Mucosa of rectum (tissue), 2 donors: Measurements from ENCODE around the gene SLC66A3.

ENCODE experiments used
- H3K27ac ChIP-seq, 2 donors: one replicate each; pipeline ENCODE4 v1.7.0; 2013; ENCODE audit warnings: inconsistent platforms in 2 of 2, low read depth in 2 of 2, low read length in 2 of 2
- H3K27me3 ChIP-seq, 2 donors: one replicate each; pipeline ENCODE4 v1.7.0; 2013; ENCODE audit warnings: low read length in 2 of 2; ENCODE audit not compliant: control insufficient read depth in 2 of 2, insufficient read depth in 2 of 2
- H3K36me3 ChIP-seq, 2 donors: one replicate each; pipeline ENCODE4 v1.7.0; 2013; ENCODE audit warnings: low read length in 2 of 2; ENCODE audit not compliant: control insufficient read depth in 2 of 2, insufficient read depth in 2 of 2
- H3K4me1 ChIP-seq, 2 donors: one replicate each; pipeline ENCODE4 v1.7.0; 2013; ENCODE audit warnings: low read length in 2 of 2, mild to moderate bottlenecking in 1 of 2; ENCODE audit not compliant: control insufficient read depth in 2 of 2, insufficient read depth in 2 of 2
- H3K4me3 ChIP-seq, 2 donors: one replicate each; pipeline ENCODE4 v1.7.0; 2013; ENCODE audit warnings: low read length in 2 of 2
- H3K9ac ChIP-seq, 2 donors: one replicate each; pipeline ENCODE4 v1.7.0; 2013; ENCODE audit warnings: low read length in 2 of 2, low read depth in 1 of 2, mild to moderate bottlenecking in 1 of 2
- H3K9me3 ChIP-seq, 2 donors: one replicate each; pipeline ENCODE4 v1.7.0; 2013; ENCODE audit warnings: low read length in 2 of 2; ENCODE audit not compliant: control insufficient read depth in 2 of 2
- donor health status: healthy.
- donor health status: Normal muscosa, but diverticular disease.

Gene SLC66A3

DNA sequence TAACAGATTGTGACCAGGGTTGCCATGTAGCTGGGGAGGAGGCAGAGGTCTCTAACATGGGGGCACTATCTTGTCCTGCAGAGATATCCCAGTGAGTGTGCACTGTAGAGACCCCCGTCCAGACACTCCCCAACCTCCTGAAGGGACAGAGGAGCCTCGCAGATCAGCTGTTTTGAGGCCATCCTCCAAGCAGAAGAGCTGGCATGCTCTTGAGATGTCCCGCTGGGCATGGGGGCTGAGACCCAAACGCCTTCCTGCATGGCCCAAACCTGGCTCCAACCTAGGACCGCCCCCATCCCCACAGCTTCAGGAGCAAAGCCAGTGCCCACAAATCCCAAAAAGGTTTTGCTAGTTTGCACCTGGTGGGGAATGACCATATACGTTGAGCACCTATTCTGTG is 2.7 kb upstream of the SLC66A3 start:
- H3K36me3 ChIP-seq: no peaks in the 10 kb centered on the region
- no peaks in the 10 kb centered on the region for H3K27me3 ChIP-seq
- H3K4me1 ChIP-seq: peaks cover 8 to 9% of the 10 kb centered on the region in 2 donors
- H3K27ac ChIP-seq: no peak overlapping the region
- H3K9me3 ChIP-seq: no peaks in the 10 kb centered on the region
- no peak overlapping the region for H3K4me3 ChIP-seq
- no peak overlapping the region for H3K9ac ChIP-seq

DNA sequence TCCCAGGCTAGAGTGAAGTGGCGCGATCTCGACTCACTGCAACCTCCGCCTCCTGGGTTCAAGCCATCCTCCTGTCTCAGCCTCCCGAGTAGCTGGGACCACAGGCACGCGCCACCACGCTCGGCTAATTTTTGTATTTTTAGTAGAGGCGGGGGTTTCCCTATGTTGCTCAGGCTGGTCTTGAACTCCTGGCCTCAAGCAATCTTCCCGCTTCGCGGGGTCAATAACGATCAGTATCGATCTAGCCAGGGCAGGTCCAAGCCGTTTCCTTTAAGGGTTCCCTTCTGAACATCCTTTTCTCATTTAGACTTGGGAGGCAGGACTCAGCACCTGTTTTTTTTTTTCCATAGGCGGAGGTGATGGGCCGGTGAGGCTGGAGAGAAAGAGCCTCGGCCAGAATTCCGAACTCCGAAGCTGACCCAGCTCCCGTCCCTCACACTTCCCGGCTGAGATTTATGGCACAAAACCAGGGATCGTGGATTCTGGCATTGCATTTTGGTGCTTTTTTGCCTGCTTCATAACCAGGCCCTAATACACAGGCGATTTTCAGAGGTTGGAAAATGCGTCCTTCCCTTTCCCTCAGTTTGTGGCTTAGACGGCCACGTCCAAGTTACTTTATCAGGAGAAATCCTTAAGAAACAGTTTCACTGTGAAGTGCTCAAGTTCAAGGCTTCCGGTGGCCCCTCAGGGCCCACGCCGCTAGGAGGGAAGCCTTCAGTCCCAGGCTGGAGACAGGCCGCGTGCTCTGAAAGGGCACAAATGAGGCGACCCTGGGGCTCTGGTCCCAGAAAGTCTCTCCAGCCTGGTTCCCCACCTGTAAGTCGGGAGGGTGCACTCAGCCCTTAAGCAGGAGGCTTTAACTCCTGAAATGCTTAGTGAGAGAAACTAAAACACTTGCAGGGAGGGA is 998 bp upstream of the SLC66A3 start:
- Histone ChIP-seq H3K4me3 (peak overlapping the region; percentile 64 to 81), H3K9ac (peak overlapping the region; percentile 72 to 84)

DNA sequence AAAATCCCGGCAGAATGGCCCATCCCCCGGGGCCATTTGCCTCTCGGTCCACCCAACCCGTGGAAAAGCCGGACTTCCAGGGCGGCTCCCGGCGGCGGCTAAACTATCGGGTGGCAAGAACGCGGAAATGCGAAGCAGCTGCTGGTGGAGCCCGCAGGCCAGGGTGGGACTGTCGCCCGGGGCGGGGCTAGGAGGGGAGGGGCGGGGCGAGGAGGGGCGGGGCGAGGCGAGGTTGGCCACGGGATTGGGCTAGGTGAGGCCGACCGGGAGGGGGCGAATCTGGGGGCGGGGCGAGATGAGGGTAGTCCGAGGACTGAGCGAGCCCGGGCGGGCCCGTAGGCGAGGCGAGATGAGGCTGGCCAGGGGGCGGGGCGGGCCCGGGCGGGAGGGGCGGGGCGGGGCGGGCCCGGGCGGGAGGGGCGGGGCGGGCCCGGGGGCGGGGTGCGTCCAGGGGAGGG is 315 bp upstream of the SLC66A3 start:
- Histone ChIP-seq H3K27me3 (no peaks in the 10 kb centered on the region), H3K9me3 (no peaks in the 10 kb centered on the region), H3K4me1 (peaks cover 8 to 9% of the 10 kb centered on the region in 2 donors), H3K9ac (peak overlapping the region; percentile 72 to 84), H3K4me3 (peak overlapping the region; percentile 64 to 81), H3K36me3 (no peaks in the 10 kb centered on the region), H3K27ac (peak overlapping the region; percentile 87 to 92)

More for the DNA sequence above, 998 bp upstream of the SLC66A3 start:
- peaks cover 8 to 9% of the 10 kb centered on the region in 2 donors for H3K4me1 ChIP-seq
- no peaks in the 10 kb centered on the region for H3K9me3 ChIP-seq
- peak overlapping the region; percentile 86 to 92 for H3K27ac ChIP-seq
- H3K27me3 ChIP-seq: no peaks in the 10 kb centered on the region
- no peaks in the 10 kb centered on the region for H3K36me3 ChIP-seq

DNA sequence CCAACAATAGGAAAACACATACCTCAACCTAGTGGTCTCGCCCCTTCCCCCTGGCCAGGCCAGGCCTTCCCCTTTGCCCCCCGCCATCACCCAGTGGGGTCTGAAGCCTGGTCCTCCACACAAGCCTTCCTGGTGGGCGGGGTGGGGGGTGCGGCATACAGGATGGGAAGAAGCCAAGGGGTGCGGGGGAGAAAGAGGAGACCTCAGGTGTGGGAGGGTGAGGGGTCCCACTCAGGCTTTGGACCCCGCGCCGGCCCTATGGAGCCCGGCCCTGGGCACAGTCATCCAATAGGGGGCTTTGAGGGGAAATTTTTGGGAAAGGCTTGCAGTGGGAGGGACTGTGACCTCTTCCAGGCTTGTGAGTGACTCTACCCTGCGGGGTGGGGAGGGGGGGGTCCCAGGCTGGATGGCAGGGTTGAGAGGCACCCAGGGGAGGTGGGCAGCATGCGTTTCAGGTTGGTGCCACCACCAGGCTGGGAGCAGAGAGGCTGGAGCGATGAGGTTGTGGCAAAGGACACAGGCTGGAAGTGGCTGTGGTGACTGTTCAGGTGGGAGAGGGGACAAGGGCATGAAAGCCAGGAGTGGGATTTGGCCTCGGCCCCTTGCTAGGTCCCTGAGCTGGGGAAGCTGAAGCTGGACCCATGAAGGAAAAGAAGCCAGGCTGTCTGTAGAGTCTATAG is 1.3 kb downstream of the SLC66A3 start:
- Histone ChIP-seq H3K4me3 (peak overlapping the region in 1 of 2 donors; percentile 81), H3K27ac (no peak overlapping the region), H3K9me3 (no peaks in the 10 kb centered on the region), H3K9ac (no peak overlapping the region), H3K36me3 (no peaks in the 10 kb centered on the region), H3K4me1 (peaks cover 8 to 9% of the 10 kb centered on the region in 2 donors), H3K27me3 (no peaks in the 10 kb centered on the region)

DNA sequence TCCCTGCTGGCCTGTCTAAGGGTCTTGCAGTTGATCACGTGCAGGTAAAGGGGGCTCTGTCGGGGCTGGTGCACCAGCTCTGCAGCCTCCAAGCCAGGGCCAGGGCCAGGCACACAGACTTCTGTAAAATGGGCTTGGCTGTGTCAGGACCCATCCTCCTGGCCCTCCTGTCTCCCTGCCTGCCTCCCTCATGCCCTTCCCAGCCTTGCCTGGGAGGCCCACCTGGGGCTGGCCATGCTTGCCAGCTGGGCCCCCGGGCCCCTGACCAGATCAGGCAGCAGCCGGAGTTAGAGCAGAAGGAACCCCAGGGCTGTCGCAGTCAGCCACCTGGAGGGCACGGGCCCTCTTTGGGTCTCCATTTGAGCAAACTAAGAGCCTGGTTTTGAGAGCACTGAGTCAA is 2.0 kb downstream of the SLC66A3 start:
- H3K9ac ChIP-seq: no peak overlapping the region
- H3K36me3 ChIP-seq: no peaks in the 10 kb centered on the region
- H3K4me1 ChIP-seq: peaks cover 8 to 9% of the 10 kb centered on the region in 2 donors
- no peak overlapping the region for H3K27ac ChIP-seq
- H3K27me3 ChIP-seq: no peaks in the 10 kb centered on the region
- no peak overlapping the region for H3K4me3 ChIP-seq
- H3K9me3 ChIP-seq: no peaks in the 10 kb centered on the region

DNA sequence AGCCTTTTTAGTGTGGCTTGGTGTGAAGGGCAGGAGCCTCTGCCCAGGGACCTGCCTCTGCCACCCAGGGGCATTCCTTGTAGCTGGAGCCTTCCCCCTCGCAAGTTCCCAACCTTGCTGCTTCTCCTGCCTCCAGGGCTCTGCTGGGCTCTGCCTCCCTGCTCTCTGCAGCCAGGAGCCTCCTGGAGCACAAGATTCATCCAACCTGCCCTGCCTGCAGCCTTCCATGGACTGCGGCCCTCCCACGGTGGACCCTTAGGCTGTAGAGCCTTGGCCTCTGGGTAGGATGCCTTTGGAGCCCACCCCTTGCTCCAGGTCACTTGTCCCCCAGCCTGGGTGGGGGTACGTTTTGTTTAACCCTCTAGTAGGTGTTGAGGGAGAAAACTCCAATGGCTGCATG is 2.5 kb downstream of the SLC66A3 start:
- H3K27ac ChIP-seq: no peak overlapping the region
- no peaks in the 10 kb centered on the region for H3K9me3 ChIP-seq
- peaks cover 8 to 9% of the 10 kb centered on the region in 2 donors for H3K4me1 ChIP-seq
- no peak overlapping the region for H3K4me3 ChIP-seq
- no peaks in the 10 kb centered on the region for H3K36me3 ChIP-seq
- H3K9ac ChIP-seq: no peak overlapping the region
- no peaks in the 10 kb centered on the region for H3K27me3 ChIP-seq

DNA sequence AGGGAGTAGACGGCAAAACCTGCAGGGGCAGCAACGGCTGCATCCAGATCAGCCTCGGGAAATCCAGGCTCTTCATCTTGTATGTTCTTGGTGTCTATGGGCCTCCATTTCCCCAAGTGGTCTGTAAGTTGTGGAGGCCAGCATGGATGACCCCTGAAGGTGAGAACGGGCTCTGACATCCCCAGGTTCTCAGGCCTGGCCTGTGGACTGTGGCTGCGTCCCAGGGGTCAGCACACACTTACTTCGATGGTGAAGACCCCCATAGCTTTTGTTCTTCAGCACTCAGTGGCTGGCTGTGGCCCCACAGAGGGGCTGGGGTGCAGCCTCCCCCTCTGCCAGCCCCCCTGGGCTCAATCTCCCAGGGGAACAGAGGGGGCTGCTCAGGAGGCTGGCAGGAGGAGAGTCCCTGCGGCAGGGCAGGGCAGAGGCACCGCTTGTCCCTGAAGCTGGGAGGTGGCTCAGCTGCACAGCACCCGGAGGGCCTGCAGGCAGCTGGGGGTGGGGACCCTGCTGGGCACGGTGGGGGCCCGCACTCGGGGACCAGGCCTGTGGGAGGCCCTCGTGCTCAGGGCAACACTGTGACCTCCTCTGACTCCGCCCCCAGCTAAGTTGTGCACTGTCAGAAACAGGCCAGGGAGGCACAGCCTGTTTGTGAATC is 3.8 kb downstream of the SLC66A3 start:
- H3K4me3 ChIP-seq: no peak overlapping the region
- H3K9me3 ChIP-seq: no peaks in the 10 kb centered on the region
- H3K27ac ChIP-seq: no peak overlapping the region
- no peak overlapping the region for H3K9ac ChIP-seq
- peaks cover 8 to 9% of the 10 kb centered on the region in 2 donors for H3K4me1 ChIP-seq
- H3K36me3 ChIP-seq: no peaks in the 10 kb centered on the region
- H3K27me3 ChIP-seq: no peaks in the 10 kb centered on the region

DNA sequence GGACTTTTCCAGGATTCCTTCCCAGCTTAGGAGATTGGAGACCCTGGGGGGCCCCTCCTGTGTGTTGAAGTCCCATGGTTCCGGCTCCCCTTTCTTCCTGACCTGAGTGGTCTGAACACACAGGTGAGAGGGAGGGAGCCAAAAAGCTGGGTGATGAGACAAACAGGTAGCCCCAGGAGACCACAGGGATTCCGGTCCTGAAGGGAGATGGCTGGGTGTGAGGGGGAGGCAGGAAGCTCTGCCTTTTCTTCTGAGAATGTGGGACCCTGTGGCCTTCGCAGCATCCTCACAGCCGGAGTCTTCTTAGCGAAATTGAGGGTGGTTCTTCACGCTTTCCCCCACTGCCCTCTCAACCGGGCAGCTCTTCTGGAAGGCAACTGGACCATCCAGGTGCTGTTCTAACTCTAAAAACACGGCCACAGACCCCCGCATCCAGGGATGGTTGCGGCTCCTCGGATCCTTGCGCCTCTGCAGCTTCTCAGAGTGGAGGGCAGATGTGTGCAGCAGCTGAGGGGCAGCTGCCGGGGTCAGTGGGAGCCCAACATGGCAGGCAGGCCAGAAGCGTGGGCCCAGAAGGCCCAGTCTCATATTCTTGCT is 4.4 kb downstream of the SLC66A3 start:
- Histone ChIP-seq H3K9me3 (no peaks in the 10 kb centered on the region), H3K4me1 (peaks cover 4% of the 10 kb centered on the region in 2 donors), H3K36me3 (no peaks in the 10 kb centered on the region), H3K9ac (no peak overlapping the region), H3K27ac (no peak overlapping the region), H3K27me3 (no peaks in the 10 kb centered on the region), H3K4me3 (no peak overlapping the region)

DNA sequence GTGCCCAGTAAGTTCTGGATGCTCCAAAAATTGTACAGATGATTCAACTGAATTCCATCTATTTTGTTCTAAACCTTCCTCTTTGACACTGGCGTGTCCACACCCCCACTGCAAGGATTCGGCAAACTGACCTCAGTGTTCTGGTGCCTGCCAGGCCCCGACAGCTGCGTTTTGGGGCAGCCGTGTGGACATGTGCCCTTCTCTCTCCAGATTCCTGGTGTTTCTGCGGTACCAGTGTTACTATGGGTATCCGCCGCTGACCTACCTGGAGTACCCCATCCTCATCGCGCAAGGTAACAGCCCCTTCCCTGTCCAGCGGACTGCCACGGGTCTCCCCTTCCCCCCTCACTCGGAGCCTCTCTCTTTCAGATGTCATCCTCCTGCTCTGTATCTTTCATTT is 5.0 kb downstream of the SLC66A3 start:
- no peaks in the 10 kb centered on the region for H3K9me3 ChIP-seq
- H3K36me3 ChIP-seq: no peaks in the 10 kb centered on the region
- no peaks in the 10 kb centered on the region for H3K27me3 ChIP-seq
- no peak overlapping the region for H3K9ac ChIP-seq
- no peak overlapping the region for H3K27ac ChIP-seq
- peaks cover 3 to 4% of the 10 kb centered on the region in 2 donors for H3K4me1 ChIP-seq
- no peak overlapping the region for H3K4me3 ChIP-seq
